PFSK-1 (cell line): ENCODE results near the gene TBXAS1.

Source experiments
- FOXP2 ChIP-seq: optimal IDR thresholded peaks from 2 replicates; pipeline ENCODE3; 2011; ENCODE audit warnings: borderline replicate concordance, control low read depth, inconsistent platforms; ENCODE audit not compliant: insufficient read depth; ENCODE audit errors: extremely low read length, extremely low read depth
- POLR2AphosphoS5 ChIP-seq: IDR thresholded peaks from 2 replicates; pipeline ENCODE4 v1.6.1; 2012; ENCODE audit warnings: low read depth, mild to moderate bottlenecking, control low read depth, low read length, moderate library complexity
- SIN3A ChIP-seq: IDR thresholded peaks from 2 replicates; pipeline ENCODE4 v1.6.1; 2012; ENCODE audit warnings: mild to moderate bottlenecking, low read length, moderate library complexity, borderline replicate concordance; ENCODE audit not compliant: insufficient read depth
- TAF1 ChIP-seq: IDR thresholded peaks from 2 replicates; pipeline ENCODE4 v1.6.1; 2012; ENCODE audit warnings: low read length, control low read depth, borderline replicate concordance; ENCODE audit not compliant: insufficient read depth
- TF ChIP-seq, protein P1 (sequence below), 2 experiments: IDR thresholded peaks; 2 replicates each; pipeline versions ENCODE4 v1.6.1 to v1.8.0; 2011 to 2012; ENCODE audit warnings: low read depth in 2 of 2, low read length in 2 of 2, control low read depth in 1 of 2, inconsistent platforms in 1 of 2, mild to moderate bottlenecking in 1 of 2, moderate library complexity in 1 of 2; ENCODE audit not compliant: insufficient read depth in 1 of 2

Gene TBXAS1

DNA sequence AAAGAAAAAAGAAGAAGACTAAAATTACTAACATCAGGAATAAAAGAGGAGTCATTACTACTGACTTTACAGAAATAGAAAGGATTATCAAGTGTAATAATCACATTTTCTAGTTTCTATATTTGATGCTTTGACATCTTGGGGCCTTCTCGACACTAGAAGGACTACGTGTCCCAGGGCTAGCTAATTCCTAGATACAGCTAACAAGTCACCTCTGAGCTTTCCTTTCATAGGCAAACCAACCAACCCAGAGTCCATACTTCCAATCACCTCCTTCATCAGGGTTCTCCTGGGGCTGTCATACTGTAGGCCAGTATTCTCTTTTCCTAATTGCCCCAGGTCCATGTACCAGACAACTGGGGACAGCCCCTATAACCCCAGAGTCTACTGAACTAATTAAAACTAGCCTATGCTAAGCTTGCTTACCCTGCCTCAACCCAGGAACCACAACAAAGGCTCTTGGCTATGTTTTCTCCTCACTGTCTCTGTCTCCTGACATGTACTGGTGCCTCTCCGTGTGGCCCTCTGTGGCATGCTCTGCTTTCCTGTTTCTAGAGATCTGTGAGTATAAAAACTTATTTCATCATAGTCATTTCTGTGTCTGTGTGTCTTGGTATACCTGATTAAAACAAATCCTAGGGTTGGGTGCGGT, 240.4 kb downstream of the TBXAS1 start:
- TF ChIP-seq FOXP2 = no peak
- no peak for TF ChIP-seq POLR2AphosphoS5
- TF ChIP-seq, protein P1, sequence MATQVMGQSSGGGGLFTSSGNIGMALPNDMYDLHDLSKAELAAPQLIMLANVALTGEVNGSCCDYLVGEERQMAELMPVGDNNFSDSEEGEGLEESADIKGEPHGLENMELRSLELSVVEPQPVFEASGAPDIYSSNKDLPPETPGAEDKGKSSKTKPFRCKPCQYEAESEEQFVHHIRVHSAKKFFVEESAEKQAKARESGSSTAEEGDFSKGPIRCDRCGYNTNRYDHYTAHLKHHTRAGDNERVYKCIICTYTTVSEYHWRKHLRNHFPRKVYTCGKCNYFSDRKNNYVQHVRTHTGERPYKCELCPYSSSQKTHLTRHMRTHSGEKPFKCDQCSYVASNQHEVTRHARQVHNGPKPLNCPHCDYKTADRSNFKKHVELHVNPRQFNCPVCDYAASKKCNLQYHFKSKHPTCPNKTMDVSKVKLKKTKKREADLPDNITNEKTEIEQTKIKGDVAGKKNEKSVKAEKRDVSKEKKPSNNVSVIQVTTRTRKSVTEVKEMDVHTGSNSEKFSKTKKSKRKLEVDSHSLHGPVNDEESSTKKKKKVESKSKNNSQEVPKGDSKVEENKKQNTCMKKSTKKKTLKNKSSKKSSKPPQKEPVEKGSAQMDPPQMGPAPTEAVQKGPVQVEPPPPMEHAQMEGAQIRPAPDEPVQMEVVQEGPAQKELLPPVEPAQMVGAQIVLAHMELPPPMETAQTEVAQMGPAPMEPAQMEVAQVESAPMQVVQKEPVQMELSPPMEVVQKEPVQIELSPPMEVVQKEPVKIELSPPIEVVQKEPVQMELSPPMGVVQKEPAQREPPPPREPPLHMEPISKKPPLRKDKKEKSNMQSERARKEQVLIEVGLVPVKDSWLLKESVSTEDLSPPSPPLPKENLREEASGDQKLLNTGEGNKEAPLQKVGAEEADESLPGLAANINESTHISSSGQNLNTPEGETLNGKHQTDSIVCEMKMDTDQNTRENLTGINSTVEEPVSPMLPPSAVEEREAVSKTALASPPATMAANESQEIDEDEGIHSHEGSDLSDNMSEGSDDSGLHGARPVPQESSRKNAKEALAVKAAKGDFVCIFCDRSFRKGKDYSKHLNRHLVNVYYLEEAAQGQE (IDR thresholded peaks at IDR 0.05; ENCODE audit: insufficient read depth in 1 of 2, low read depth in 2 of 2, low read length in 2 of 2) = no peak
- TF ChIP-seq SIN3A = no peak
- TF ChIP-seq TAF1 = no peak
